ENCODE data around the gene KCNIP1.

GRCh38 chr5:170785416-170785815 is 281.6 kb downstream of the KCNIP1 start:
- TF ChIP-seq CTCF (optimal IDR thresholded peaks at IDR 0.05 in 1 of 3, IDR thresholded peaks at IDR 0.05 in 1 of 3, conservative IDR thresholded peaks at IDR 0.05 in 1 of 3; ENCODE audit: extremely low read depth in 1 of 3, insufficient read depth in 2 of 3, low read length in 3 of 3) = no peak
- no peak for TF ChIP-seq EZH2 (IDR thresholded peaks at IDR 0.05; ENCODE audit: low read length)

All from keratinocyte (primary cell).